GM10847 (cell line): ENCODE measurements around the gene FNDC10.

ENCODE experiments used
- POLR2A ChIP-seq: IDR thresholded peaks from 2 replicates; pipeline ENCODE4 v1.6.1; 2011; ENCODE audit not compliant: insufficient read length; ENCODE audit errors: extremely low read depth

FNDC10 gene

DNA sequence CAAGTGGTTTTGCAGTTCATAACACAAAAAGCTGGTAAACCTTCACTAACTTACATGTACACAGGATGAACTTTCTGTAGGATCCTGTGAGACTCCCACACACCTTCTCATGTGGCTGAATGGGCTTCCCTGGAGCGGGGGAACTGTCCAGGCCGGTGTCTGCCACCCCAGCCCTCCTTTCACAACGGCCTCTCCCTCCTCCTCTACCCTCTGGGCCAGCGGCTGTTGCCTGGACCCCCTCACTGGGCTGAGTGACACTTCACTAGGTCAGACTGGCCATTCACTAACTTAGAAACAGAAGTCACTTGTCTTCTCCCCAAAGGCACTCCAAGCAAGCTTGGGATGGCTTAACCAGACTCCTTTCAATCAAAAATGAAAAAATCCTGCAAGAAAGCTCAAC lies 41.3 kb downstream of the FNDC10 start:
- no peak for TF ChIP-seq POLR2A

DNA sequence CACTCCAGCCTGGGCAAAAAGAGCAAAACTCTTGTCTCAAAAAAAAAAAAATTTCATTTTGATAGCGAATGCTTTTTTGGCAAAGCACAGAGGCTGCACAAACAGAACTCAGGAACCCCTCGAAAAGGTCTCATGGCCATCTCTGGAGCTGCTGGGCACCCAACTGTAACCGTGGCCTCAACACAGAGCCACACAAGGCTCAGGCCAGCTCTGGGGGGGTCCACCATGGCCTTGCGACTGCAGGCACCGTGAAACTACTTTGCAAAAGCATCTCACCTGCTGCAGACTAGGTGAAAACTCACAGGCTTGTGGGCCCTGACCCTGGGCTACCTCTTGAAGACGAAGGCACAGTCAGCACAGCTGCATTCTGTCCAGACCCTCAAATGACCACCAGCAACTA lies 43.4 kb downstream of the FNDC10 start:
- no peak for TF ChIP-seq POLR2A

DNA sequence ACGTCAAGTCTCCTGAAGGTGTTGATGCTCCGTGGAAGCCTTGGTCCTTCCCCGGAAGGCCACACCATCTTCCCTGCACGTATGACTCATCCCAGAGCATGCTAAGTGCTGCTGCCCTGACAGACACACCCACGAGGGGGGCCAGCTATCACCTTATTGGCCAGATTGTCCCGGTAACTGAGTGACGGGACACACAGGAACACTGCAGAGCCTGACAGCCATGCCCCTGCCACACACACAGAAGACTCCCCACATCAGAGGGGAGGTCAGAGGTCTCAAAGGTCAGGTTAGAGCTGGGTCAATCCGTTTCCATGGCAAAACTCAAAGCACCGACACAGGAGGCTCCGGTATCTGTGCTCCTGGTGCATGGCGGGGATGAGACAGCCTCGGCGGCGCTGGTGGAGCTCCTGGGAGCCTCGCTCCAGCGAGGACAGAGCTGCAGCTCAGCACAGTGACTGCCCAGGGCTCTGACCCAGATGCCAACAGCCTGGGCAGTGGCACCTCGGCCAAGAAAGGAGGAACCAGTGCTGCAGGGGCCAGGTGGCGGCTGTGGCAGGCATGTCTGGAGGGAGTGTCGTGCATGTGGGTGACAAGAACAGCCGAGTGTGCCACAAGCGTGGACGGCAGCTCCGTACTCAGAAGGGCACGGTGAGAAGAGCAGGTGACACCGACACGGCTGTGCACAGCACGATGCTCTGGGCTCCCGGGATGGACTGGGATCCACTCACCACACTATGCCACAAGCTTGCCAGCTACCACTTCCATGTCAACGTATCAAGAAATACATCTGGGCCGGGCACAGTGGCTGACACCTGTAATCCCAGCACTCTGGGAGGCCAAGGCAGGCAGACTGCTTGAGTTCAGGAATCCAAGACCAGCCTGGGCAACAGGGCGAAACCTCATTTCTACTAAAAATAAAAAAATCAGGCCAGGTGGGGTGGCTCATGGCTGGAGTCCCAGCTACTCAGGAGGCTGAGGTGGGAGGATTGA lies 44.7 kb downstream of the FNDC10 start:
- no peak for TF ChIP-seq POLR2A

DNA sequence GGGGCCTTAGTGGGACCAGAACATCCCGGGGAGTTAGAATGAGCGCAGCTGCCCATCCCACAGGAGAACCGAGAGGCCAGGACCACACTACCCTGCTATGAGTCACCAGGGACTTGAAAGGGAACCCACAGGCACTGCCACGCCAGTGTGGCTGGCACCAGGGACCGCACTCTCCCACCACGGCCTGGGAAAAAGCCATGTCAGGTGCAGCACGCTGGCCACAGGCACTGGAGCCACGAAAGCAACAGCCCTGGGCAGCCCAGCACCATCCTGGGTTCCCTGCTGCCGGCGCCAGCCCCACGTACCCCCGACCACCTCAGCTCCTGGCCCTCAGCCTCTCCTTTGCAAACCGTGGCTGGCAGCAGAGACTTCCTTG lies 45.4 kb downstream of the FNDC10 start:
- TF ChIP-seq POLR2A = no peak

DNA sequence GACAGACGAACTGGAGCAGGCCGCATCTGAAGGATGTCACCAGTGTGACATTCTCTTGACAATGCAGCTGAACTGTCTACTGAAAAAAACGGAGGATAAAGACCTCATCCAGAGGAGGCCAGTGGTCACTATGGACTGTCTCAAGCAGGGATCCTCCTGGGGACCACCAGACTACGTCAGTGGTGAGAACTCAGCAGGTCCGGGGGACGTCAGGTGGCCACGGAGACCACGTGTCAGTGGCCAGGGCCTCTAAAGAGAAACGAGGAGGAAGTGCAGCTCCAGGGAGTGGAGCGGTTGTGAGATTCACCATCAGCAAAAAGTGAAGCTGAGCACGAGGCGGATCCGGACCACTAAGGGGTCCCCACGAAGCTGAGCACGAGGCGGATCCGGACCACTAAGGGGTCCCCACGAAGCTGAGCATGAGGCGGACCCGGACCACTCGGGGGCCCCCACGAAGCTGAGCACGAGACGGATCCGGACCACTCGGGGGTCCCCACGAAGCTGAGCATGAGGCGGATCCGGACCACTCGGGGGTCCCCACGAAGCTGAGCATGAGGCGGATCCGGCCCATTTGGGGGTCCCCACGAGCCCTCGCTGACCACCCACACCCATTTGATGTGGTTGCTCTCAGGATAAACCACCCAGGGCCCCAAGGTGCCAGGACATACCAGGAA lies 46.0 kb downstream of the FNDC10 start:
- no peak for TF ChIP-seq POLR2A

DNA sequence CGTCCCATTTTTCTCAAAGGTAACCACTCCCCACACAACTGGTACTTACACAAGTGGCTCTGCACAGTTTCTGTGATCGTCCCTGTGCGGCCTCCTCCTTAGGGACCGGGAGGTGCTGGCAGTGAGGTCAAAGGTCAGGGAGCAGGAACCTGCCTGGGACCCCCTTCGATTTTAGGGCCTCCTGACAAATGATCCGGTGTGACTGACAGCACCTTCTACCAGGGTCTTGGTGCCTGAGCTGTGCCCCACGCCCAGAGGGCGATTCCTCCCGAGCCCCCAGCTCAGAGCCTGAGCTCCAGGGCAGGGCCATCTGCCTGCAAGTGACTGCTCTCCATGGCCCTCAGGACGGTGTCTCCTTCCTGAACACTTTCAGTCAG lies 47.7 kb downstream of the FNDC10 start:
- TF ChIP-seq POLR2A = no peak

DNA sequence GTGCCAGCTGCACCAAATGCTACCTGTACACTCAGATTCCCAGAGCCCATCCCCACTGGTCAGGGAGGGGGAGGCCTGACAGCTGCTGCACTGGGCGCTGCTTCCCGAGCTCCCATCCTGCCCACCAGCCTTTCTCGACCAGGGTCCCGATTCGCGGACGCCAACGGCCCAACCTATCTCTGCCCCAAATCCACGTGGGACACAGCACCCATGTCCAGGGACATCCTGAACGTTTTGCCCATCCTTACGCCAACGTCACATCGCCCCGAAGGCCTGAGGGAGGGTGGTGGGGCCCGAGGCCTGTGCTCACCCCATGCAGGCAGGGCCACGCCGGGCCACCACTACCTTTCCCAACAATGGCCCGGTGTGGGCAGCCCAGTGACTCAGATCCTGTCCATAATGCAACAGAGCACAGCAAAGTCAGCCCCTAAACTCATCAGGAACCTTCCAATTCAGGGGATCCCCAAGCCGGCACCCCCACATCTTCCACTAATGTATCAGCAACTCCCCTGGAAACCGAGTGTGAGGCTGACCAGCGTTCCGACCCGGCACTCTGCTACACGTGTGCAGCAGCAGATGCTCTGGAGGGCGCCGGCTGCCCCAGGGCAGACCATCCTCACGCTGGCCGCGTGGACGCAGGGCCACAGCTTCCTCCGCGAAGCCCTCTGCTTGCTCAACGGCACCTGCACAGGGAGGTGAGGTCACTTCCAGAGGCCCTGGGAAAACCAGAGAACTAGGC lies 48.2 kb downstream of the FNDC10 start:
- TF ChIP-seq POLR2A = no peak

DNA sequence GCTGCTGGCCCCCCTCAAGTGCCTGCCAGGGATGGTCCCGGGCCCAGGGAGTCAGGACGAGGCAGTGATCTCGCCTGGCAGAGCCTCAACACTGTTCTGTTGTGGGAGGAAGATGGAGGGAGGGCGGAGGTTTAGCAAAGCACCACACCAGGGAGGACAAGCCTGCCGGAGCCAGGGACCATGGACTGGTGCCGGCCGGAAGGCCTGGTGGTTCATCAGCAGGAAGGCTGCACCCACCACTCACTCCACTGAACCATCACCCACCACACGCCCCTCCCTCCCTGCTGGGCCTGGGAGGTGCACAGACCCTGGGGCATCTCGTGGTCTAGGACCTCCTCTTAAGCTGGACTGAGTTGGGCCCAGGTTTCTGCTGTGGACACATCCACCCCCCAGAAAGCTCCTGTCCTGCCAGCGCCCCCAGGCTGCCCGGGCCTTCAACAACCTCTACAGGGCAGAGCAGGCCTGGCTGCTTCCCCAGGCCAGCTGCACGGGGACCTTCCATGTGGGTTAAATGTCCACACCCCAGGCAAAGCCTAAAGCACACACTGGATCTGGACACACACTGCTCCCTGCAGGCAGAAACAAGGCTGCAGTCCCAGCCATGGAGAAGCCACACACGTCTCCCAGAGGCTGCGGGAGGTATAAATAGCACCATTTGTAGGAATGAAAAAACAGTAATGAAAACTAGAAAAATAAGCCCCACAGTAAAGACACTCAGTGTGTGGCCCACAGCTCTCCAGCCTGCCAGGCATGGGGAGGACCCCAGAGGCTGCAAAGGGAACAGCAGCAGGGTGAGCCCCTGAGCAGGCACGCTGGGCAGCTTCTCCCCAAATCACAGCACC lies 49.1 kb downstream of the FNDC10 start:
- no peak for TF ChIP-seq POLR2A

DNA sequence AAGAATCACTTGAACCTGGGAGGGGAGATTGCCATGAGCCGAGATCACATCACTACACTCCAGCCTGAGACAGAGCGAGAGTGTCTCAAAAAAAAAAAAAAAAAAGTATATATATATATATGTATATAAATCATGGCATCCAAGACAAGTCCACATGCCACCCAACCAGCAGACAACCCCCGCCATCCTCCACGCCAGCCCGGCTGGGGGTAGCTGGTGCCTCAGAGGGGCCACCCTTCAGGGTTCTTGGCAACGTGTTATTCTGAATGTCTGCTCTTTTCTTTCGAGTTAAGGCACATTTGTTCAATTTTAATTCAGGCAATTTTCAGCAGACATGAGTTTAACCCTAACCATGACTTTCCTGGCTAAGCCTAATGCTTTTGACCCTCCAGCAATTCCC lies 49.8 kb downstream of the FNDC10 start:
- TF ChIP-seq POLR2A = no peak

DNA sequence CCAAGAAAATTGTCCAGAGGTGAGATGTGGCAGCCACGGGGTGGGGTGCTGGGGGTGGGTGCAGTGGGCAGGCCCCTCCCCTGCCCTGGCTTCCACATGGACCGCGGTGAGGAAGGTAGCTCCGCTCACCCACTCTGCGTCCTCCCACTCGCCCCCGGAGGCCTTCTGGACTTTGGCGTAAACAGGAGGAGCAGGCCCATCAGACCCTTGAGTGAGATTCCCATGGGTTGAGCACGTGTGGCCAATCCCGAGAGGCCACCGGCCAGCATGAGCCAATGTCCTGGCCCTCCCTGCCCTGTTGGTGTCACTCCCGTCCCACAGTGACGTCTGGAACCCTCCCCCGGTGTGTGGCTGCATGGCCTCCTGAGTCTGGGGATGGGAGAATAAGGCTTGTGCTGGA lies 51.3 kb downstream of the FNDC10 start:
- no peak for TF ChIP-seq POLR2A
